Left ventricle myocardium superior (tissue), 1 donor: ENCODE measurements around the gene UPF2. TPM values are rescaled to one million over a fixed set of nuclear protein-coding genes. Genes with fewer than 3 reads are reported as not detected.
A peak's percentile ranks its signal among the peaks of the same experiment; 100 is the strongest.
"Not testable (repeated sequence)": the region's sequence is repeated elsewhere in the genome, so short reads cannot be mapped to it uniquely, and the experiment has no call there.

ENCODE experiments used
- ATAC-seq: fragments of 200-7000 bp; cut with Tn5 transposase; one replicate; pipeline ENCODE4 v1.9.1; 2020; ENCODE audit warnings: mild to moderate bottlenecking, moderate library complexity
- DNase-seq: peaks from one replicate; pipeline ENCODE4 v3.0.0-alpha.2; 2020
- intact Hi-C: fragments of 100-400 bp; cut with micrococcal nuclease; formaldehyde crosslinking; loops from one replicate; pipeline ENCODE4 v1.11.0; 2022
- long read RNA-seq: library from polyadenylated mRNA; unstranded; transcript quantifications from one replicate; pipeline ENCODE4 v2.0.0, GENCODE V29; 2021
- total RNA-seq: library from RNA; stranded (reverse); fragmentation: NEBNext Ultra II Directional; extraction: Animal tissue kit (Norgen Biotek cat#: 25700); gene quantifications from one replicate; pipeline ENCODE4 v1.2.1, GENCODE V29; 2021
- donor health status: DM: no; HTN: yes; CAD: no; lungs with severe emphysema.

The UPF2 gene
- total RNA-seq = 19.7 TPM
- long read RNA-seq, full-length matches to known transcripts = 9 of 33 reads
- long read RNA-seq, partial matches to known transcripts = 21 of 33 reads
- long read RNA-seq, other reads (novel, unspliced or antisense) = 3 of 33 reads

- intact Hi-C loops = no loop called here
- DNase-seq (peak; percentile 97), ATAC-seq (peak; percentile 96)
These were observed at the start of gene UPF2 for GRCh38 chr10:12042797-12043651. Gene UPF2, minus strand, starts transcription at chr10:12042809. Its CDS starts 7,386 bp downstream, at chr10:12035423.

GRCh38 chr10:12091421-12091820, 48.8 kb upstream of the UPF2 start:
- no peak for ATAC-seq
- DNase-seq = no peak
- intact Hi-C loops = no loop called here

- intact Hi-C loops = no loop called here
- ATAC-seq (no peak), DNase-seq (no peak)
These were observed 46.3 kb upstream of the UPF2 start for GRCh38 chr10:12088919-12089318.

GRCh38 chr10:12081879-12082557, 39.4 kb upstream of the UPF2 start:
- no peak for ATAC-seq
- no peak for DNase-seq
- intact Hi-C loops = no loop called here

GRCh38 chr10:12081470-12081869, 38.9 kb upstream of the UPF2 start:
- no peak for ATAC-seq

GRCh38 chr10:12077580-12078180, 35.1 kb upstream of the UPF2 start:
- DNase-seq (no peak), ATAC-seq (peak; percentile 30)
- intact Hi-C loops = no loop called here

More at GRCh38 chr10:12081470-12081869, 38.9 kb upstream of the UPF2 start:
- DNase-seq = no peak
- intact Hi-C loops = no loop called here

GRCh38 chr10:12073526-12073925, 30.9 kb upstream of the UPF2 start:
- intact Hi-C loops = no loop called here
- ATAC-seq (no peak), DNase-seq (no peak)

- DNase-seq, intact Hi-C loops, ATAC-seq: not testable (repeated sequence)
These were observed 28.8 kb upstream of the UPF2 start for GRCh38 chr10:12071441-12071840.

- DNase-seq (peak; percentile 99), ATAC-seq (peak; percentile 99)
- intact Hi-C loops = no loop called here
These were observed 26.1 kb upstream of the UPF2 start, which contains the start of gene DHTKD1 for GRCh38 chr10:12068449-12069269. Gene DHTKD1, plus strand, starts transcription at chr10:12068954. Its CDS starts 80 bp downstream, at chr10:12069034.

GRCh38 chr10:12067336-12067735, 24.7 kb upstream of the UPF2 start:
- DNase-seq (no peak), ATAC-seq (no peak)
- intact Hi-C loops = no loop called here

GRCh38 chr10:12063483-12063818, 20.8 kb upstream of the UPF2 start:
- no peak for ATAC-seq
- DNase-seq = no peak
- intact Hi-C loops = no loop called here

- intact Hi-C loops = no loop called here
- ATAC-seq = no peak
- DNase-seq = no peak
These were observed 20.3 kb upstream of the UPF2 start for GRCh38 chr10:12062754-12063482.

GRCh38 chr10:12061124-12061523, 18.5 kb upstream of the UPF2 start:
- DNase-seq (no peak), ATAC-seq (no peak)
- intact Hi-C loops = no loop called here

GRCh38 chr10:12056748-12057147, 14.1 kb upstream of the UPF2 start:
- intact Hi-C loops = no loop called here
- no peak for ATAC-seq
- DNase-seq = no peak

GRCh38 chr10:12055732-12056131, 13.1 kb upstream of the UPF2 start:
- DNase-seq = no peak
- intact Hi-C loops = no loop called here
- ATAC-seq = no peak

GRCh38 chr10:12051241-12051640, 8.6 kb upstream of the UPF2 start:
- DNase-seq (no peak), ATAC-seq (no peak)
- intact Hi-C loops = no loop called here

GRCh38 chr10:12050528-12050927, 7.9 kb upstream of the UPF2 start:
- no peak for DNase-seq
- intact Hi-C loops = no loop called here
- ATAC-seq = no peak

GRCh38 chr10:12048547-12048946, 5.9 kb upstream of the UPF2 start:
- no peak for DNase-seq
- no peak for ATAC-seq
- intact Hi-C loops = no loop called here
